ENCODE measurements around the gene DERA. TPM values are rescaled to one million over a fixed set of nuclear protein-coding genes. Genes with fewer than 3 reads are reported as not detected.

The DERA gene
- total and polyA plus RNA-seq, 9 of the 15 experiments (the other 6 are each of a cell fraction or from before 2014, with no cell fraction given), result 5.5 to 15.5 (median 7.8) TPM

- TF ChIP-seq ZFP91 (CRISPR knock-in tag; IDR thresholded peaks at IDR 0.05) (no peak), ZNF212 (CRISPR knock-in tag; IDR thresholded peaks at IDR 0.05) (no peak), THRB (CRISPR knock-in tag; conservative IDR thresholded peaks at IDR 0.05) (no peak), LARP7 (IDR thresholded peaks at IDR 0.05) (no peak), CCNT2 (IDR thresholded peaks at IDR 0.05; ENCODE audit: borderline replicate concordance, extremely low read depth, insufficient read length, low read depth, low read length) (no peak), ZEB2 (IDR thresholded peaks at IDR 0.05) (no peak), FOXA1 (IDR thresholded peaks at IDR 0.05; ENCODE audit: borderline replicate concordance) (no peak), ZNF395 (CRISPR knock-in tag; IDR thresholded peaks at IDR 0.05) (no peak)
Measured at GRCh38 chr12:15984963-15985362, 73.8 kb downstream of the DERA start (continued).

All from K562 (cell line).